H1 (cell line): ENCODE data around the gene KLF2. TPM values are rescaled to one million over a fixed set of nuclear protein-coding genes. Genes with fewer than 3 reads are reported as not detected.

Source experiments
- KDM4A ChIP-seq: IDR thresholded peaks from one replicate; pipeline ENCODE4 v1.7.1; 2012; ENCODE audit warnings: low read depth, mild to moderate bottlenecking, moderate library complexity, low read length, inconsistent platforms; ENCODE audit not compliant: severe bottlenecking
- polyA plus RNA-seq, 7 experiments: library from polyadenylated mRNA; depleted of rRNA in 3 of 7; stranded (reverse) in 5 of 7; unstranded in 2 of 7; fragments of >200 nt in 5 of 7; fragments of 200-250 nt in 2 of 7; gene quantifications; 1 replicate in 5 of 7; 2 replicates in 1 of 7; 4 replicates in 1 of 7; pipeline versions ENCODE4 v1.2.1 to v1.2.3, GENCODE V29; 2011 to 2013; ENCODE audit warnings: missing spikeins in 2 of 7, mixed read lengths in 2 of 7
- total RNA-seq: library from RNA; stranded (reverse); fragmentation: NEBNext Ultra II Directional; extraction: Animal tissue kit (Norgen Biotek cat#: 25700); gene quantifications from 2 replicates; pipeline ENCODE4 v1.2.1, GENCODE V29; 2021

Gene KLF2
- total and polyA plus RNA-seq, 2 of the 8 experiments (the other 6 are each of a cell fraction or from before 2014, with no cell fraction given) = 0.19 to 0.33 TPM

DNA sequence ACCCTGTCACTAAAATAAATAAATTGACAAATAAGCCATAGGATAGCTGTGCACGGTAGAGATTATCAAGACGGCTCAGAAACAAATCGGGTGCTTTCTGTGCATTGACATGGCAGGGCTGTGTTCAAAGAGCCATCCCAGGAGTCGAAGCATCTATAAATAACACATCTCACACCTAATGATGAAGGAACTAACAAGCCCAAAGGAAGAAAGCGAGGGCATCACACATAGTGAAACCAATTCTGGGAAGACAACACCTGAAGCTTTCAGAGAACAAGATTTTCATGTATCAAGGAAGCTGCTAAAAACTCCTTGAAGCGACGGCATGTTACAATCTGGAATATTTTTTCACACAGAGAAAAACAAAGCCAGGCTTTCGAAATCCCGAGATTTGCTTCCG is 36.1 kb downstream of the KLF2 start (continued):
- TF ChIP-seq KDM4A = no peak
